SJCRH30 (cell line): Measurements from ENCODE around the gene IL9R. TPM values are rescaled to one million over a fixed set of nuclear protein-coding genes. Genes with fewer than 3 reads are reported as not detected.

ENCODE experiments used
- total RNA-seq: library from RNA; depleted of rRNA; stranded (reverse); fragments of >200 nt; shearing (Covaris generic); gene quantifications from 2 replicates; pipeline ENCODE4 v1.2.3, GENCODE V29; 2014; rRNA removed

Gene IL9R
- total RNA-seq, 1 experiment from 2014 or later, result not detected

Other genes starting within 250 kb of the IL9R start
- gene VAMP7, start 116.4 kb upstream of the IL9R start, total RNA-seq, result 31.6 and 34.4 TPM in 2 replicates